Fibroblast of pulmonary artery (primary cell): ENCODE measurements around the gene C10orf53.

Experiments used
- DNase-seq: peaks from one replicate; pipeline ENCODE4 v3.0.0-alpha.2; 2010; ENCODE audit warnings: low read depth
- H3K4me3 ChIP-seq: replicated peaks from 2 replicates; pipeline ENCODE4 v1.5.1; 2011; ENCODE audit warnings: low read depth, mild to moderate bottlenecking, control low read depth, low read length, moderate library complexity
- TF ChIP-seq, protein P1 (sequence below): IDR thresholded peaks from 2 replicates; pipeline ENCODE4 v1.5.1; 2011; ENCODE audit warnings: mild to moderate bottlenecking, control low read depth, low read length, inconsistent platforms; ENCODE audit errors: missing control alignments

C10orf53 gene

DNA sequence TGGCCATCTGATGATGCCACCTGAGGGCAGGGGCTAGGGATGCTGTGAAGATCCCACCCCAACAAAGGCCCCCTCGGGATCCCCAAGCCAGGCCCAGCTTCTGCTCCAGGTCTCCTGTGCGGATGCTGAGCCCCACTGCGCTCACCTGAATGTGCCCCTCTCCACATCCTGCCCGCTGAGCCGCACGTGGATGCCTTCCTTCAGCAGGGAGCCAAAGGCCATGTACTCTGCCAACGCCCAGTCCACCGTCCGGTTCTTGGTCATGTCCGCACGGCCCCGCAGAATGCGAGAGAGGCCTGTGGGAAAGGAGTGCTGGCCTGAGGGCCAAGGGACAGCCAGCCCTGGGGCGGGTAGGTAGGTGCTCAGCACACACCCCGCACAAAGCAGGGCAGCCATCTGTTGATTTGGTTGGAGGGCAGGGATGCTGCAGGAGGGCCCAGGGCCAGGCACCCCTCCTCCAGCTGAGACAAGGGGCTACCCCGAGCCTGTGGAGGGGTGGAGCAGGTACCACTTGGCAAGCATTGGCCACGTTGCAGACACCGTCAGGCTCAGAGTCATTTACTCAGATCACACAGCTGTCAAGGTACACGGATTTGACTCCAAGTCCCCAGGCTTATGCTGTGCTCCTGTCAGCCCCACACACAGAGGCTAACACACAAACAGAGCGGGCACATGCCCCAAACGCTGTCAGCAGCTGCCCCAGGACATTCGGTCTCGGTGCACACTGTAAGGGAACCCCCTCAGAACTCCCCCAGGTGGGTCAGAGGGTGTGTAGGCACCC lies 63.4 kb downstream of the C10orf53 start:
- TF ChIP-seq, protein P1, sequence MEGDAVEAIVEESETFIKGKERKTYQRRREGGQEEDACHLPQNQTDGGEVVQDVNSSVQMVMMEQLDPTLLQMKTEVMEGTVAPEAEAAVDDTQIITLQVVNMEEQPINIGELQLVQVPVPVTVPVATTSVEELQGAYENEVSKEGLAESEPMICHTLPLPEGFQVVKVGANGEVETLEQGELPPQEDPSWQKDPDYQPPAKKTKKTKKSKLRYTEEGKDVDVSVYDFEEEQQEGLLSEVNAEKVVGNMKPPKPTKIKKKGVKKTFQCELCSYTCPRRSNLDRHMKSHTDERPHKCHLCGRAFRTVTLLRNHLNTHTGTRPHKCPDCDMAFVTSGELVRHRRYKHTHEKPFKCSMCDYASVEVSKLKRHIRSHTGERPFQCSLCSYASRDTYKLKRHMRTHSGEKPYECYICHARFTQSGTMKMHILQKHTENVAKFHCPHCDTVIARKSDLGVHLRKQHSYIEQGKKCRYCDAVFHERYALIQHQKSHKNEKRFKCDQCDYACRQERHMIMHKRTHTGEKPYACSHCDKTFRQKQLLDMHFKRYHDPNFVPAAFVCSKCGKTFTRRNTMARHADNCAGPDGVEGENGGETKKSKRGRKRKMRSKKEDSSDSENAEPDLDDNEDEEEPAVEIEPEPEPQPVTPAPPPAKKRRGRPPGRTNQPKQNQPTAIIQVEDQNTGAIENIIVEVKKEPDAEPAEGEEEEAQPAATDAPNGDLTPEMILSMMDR: no peak
- no peak overlapping the region for H3K4me3 ChIP-seq
- no peak for DNase-seq

DNA sequence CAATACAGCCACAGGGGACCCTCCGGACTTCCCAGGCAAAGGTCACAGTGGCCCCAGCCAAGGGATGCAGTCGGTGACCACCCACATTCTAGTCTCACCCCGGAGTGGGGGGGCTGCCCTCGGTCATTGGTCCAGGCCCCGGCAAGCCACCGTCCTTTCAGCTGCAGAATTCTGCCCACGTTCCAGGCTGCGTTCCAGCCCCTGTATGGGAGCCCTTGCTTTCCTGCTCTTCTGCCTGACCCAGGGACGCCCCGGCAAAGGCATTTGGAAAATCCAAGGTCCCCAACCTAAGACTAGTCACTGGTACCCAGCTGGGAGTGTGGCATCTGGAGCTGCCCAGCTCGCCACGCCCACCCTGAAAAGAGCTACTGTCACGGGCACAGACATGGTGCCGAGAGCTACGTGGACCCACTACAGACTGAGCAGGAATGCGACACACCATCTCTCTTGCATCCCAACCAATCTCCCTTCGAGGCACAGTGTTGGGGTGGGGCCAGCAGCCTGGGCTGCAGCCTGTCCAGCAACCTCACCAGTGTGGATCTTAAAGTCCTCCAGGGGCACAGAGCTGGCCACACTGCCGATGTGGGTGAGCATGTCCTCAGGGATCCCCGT lies 64.1 kb downstream of the C10orf53 start:
- TF ChIP-seq, protein P1: no peak
- no peak for DNase-seq
- H3K4me3 ChIP-seq: no peak overlapping the region

DNA sequence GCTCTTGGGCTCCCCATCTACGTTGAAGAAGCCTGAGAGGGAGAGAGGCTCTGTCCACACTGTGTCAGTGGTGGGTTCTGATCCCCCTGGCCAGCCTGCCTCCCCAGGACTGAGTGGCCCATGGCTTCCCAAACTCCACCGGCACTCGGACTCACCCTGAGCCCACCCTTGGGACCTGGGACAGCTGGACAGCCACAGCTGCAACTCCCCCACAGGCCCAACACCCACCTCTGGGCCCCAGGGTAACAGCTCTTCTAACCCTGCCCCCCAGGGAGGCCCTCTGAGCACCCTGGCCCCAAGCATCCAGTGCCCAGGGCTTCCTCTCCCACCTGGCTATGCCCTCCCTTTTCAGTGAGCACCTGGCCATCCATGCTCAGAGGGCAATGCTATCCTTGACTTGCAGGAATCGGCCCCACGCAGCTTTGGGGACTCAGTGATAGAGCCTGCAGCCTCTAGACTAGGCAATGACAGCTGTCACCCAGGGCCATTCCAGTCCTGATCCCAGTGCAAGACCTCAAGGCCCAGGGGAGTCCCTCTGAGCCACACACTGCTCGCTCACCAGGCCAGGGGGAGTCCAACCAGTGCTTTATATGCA lies 64.7 kb downstream of the C10orf53 start:
- TF ChIP-seq, protein P1: no peak
- DNase-seq: no peak
- H3K4me3 ChIP-seq: no peak overlapping the region

DNA sequence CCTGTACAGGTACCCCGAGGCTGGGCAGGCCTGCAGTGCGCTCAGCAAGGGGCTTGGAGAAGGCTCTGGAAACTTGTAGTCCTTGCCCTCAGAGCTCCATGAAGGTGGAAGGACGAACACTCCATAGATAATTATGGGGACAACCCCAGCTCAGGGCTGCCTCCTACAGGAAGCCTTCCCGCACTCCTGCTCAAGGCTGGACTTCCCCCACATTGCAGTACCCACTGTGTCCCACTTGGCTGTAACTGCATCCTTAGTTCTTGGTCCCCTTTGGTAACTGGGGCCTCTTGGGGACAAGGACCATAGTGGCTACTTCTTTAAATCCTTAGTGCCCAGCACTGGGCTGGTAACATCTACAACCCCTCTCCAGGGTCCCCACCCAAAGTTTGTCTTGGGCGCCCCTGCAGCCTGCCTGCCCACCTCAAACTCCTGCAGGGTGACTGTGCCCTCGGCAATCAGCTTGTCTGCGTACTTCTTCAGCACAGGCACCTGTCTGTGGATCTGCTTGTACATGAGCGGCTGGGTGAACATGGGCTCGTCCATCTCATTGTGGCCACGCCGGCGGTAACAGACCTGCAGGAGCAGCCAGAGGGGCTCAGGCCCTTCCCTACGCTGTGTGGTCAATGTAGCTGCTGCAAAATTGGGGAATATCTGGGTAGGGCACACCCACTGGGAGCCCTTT lies 65.6 kb downstream of the C10orf53 start:
- no peak for DNase-seq
- TF ChIP-seq, protein P1: no peak
- no peak overlapping the region for H3K4me3 ChIP-seq

DNA sequence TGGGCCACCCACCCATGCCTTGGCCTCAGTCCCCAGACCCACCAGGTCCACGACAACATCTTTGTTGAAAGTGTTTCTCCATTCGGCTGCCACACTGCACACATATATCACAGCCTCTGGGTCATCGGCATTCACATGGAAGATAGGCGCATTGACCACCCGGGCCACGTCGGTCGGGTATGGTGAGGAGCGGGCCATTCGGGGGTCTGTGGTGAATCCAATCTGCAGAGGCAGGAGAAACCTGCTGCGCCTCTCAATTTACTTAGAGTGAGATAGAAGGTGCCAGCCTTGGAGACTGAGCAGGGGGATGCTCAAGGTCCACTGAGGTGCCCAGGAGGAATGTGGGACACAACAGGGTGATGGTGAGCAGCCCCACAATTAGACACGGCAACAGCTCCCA lies 66.3 kb downstream of the C10orf53 start:
- TF ChIP-seq, protein P1: no peak
- H3K4me3 ChIP-seq: no peak overlapping the region
- no peak for DNase-seq

DNA sequence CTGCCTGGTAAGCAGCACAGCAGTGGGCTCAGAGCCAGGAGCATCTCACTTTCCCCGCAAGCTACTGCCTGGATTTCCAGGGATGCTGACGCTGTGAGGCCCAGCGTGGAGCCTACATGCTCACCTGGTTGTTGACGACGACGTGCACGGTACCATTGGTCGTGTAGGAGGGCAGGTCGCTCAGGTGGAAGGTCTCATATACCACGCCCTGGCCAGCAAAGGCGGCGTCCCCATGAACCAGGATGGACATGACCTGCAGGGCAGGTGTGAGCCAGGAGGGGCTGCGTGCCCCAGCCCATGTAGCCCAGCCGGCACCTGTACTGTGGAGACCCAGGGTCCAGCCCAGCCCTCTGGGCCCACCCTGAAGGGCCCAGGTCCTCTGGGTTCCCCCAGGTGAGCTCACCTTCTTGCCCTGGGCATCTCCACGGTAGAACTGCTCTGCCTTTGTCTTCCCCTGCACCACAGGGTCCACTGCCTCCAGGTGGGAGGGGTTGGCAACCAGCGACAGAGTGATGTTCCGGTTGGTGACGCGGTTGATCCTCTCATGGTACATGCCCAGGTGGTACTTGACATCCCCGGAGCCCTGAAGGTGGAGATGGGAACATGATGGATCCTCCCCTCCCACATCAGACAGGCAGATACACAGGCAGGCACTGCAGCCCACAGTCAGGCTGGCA lies 67.3 kb downstream of the C10orf53 start:
- TF ChIP-seq, protein P1: no peak
- no peak for DNase-seq
- H3K4me3 ChIP-seq: no peak overlapping the region
